GM18505 (cell line): ENCODE measurements around the gene PARD3.
A peak's percentile ranks its signal among the peaks of the same experiment; 100 is the strongest.
"Not testable (repeated sequence)": the region's sequence is repeated elsewhere in the genome, so short reads cannot be mapped to it uniquely, and the experiment has no call there.

Source experiments
- ATAC-seq: cut with Tn5 transposase; IDR thresholded peaks from one replicate; pipeline ENCODE4 v1.9.1; 2021; ENCODE audit not compliant: unreplicated experiment
- POLR2A ChIP-seq: IDR thresholded peaks from 4 replicates; pipeline ENCODE4 v1.6.1; 2011; ENCODE audit warnings: borderline replicate concordance; ENCODE audit not compliant: insufficient read depth, insufficient read length; ENCODE audit errors: extremely low read depth

The PARD3 gene

DNA sequence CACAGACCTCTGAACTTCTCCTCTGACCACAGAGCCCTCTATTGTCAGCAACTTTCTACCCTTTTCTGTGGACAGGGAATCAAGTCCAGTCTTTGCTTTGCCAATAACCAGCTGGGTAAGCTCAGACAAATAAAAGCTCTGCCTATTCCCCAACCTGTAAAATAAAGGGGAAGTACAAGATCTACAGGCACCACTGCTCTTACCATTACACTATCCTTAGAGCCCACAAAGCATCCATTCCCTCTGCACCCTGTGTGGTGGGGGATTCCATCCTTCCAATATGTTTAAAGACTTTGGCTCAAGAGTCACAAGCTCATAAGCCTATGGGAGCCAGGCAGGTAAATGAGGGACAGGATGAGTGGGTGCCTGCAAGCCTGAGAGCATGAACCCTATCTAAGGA lies 88.2 kb downstream of the PARD3 start:
- no peak for TF ChIP-seq POLR2A
- ATAC-seq: no peak

GRCh38 chr10:34723750-34724149 lies 91.3 kb downstream of the PARD3 start:
- TF ChIP-seq POLR2A: no peak
- peak; percentile 59 for ATAC-seq

GRCh38 chr10:34722404-34722803 lies 92.7 kb downstream of the PARD3 start:
- TF ChIP-seq POLR2A: no peak
- ATAC-seq: no peak

- no peak for TF ChIP-seq POLR2A
- ATAC-seq: no peak
Observed at GRCh38 chr10:34721208-34721840, 93.8 kb downstream of the PARD3 start.

- no peak for TF ChIP-seq POLR2A
- ATAC-seq: no peak
Observed at GRCh38 chr10:34719746-34720145, 95.3 kb downstream of the PARD3 start.

GRCh38 chr10:34719328-34719727 lies 95.8 kb downstream of the PARD3 start:
- TF ChIP-seq POLR2A: no peak
- no peak for ATAC-seq

DNA sequence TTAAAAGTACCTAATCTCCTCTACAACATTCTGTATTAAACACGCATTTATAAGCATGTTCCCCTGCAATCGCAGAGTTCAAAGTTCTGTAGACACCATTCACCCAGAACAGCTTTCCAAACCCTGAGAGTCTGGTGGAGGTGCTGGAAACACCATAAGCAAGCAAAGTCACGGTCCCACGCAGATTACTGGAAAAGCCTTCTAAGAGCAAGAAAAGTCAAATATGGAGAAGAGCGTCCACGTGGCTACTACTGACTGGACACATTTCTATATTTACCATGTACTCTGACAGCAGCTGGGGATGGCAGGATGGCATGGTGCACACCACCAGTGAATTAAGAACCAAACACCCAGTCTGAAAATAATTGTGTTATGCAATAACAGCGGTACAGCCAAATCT lies 97.7 kb downstream of the PARD3 start:
- no peak for ATAC-seq
- no peak for TF ChIP-seq POLR2A

DNA sequence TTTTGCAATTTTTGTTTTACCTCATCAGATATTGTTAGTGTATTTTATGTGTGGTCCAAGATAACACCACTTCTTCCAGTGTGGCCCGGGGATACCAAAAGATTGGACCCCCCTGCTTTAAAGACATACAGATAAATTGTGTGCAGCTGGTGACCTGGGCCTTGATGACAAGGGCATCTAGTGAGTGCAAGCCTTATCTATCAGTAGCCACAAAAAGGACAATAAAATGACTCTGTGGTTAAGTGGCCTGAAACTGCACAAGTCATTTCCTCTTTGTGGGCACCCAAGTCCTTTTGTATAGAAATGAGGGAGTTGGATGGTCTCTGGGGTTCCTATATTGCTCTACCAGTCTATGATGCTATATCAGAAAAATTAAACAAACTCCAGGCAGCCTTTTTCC lies 98.1 kb downstream of the PARD3 start:
- peak; percentile 72 for ATAC-seq
- TF ChIP-seq POLR2A: no peak

DNA sequence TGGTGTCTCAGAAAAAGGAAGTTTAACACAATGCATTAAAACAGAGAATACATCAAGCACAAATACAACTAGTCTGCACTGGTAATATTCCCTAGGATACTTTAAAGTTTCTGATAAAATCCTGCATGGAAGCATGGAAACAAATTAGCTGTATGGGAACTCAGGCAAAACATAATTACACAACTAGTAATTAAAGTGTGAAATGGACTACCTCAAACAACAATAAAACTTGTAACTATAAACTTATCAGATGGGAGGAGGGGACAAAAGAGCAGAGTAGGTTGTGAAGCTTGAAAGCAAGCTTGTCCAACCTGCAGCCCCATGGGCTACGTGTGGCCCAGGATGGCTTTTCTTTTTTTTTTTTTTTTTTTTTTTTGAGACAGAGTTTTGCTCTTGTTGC lies 98.9 kb downstream of the PARD3 start:
- ATAC-seq: no peak

GRCh38 chr10:34715511-34716187 lies 99.4 kb downstream of the PARD3 start:
- no peak for ATAC-seq
- TF ChIP-seq POLR2A: no peak

More for the DNA sequence above, 98.9 kb downstream of the PARD3 start:
- no peak for TF ChIP-seq POLR2A

- ATAC-seq: no peak
- TF ChIP-seq POLR2A: no peak
Observed at GRCh38 chr10:34713875-34714274, 101.2 kb downstream of the PARD3 start.

- ATAC-seq: no peak
- TF ChIP-seq POLR2A: no peak
Observed at GRCh38 chr10:34711500-34711899, 103.6 kb downstream of the PARD3 start.

- ATAC-seq: no peak
- TF ChIP-seq POLR2A: no peak
Observed at GRCh38 chr10:34710391-34710751, 104.7 kb downstream of the PARD3 start.

DNA sequence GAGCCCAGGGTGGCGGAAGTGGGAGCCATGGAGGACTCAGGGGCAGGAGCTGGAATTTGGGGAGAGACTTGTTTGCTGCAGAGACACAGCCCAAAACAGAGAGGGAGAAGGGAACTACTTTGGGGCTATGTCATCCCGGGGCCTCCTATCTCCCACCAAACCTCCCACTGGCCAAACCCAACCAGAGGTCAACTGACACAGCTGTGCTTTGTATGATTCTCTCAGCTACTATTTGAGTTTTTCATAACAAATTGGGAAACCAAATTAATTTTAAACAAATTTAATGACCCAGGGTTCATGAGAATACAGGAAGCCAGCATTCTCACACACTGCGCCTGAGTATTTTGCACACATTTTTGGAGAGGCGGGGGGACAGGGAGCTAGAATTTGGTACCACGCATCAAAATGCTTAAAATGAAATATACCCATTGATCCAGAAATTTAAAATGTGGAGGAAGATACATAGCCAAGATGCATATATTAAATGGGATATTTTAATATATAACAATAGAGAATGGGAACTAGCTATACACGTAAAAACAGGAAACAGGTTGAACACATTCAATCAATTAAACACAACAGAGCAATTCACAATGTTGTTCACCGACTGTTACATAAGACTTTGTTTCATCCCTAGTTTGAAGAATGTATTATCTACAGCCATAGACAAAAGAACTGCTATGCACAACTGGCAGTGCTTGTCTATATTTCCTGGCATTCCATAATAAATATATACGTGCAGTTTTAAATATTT lies 105.3 kb downstream of the PARD3 start:
- ATAC-seq: no peak
- no peak for TF ChIP-seq POLR2A

GRCh38 chr10:34707656-34708055 lies 107.4 kb downstream of the PARD3 start:
- TF ChIP-seq POLR2A: no peak
- no peak for ATAC-seq

GRCh38 chr10:34706992-34707391 lies 108.1 kb downstream of the PARD3 start:
- not testable (repeated sequence) for ATAC-seq
